Fibroblast of lung (primary cell): ENCODE results near the gene ANXA4.

Experiments used
- EZH2 ChIP-seq: IDR thresholded peaks from 2 replicates; pipeline ENCODE4 v1.5.1; 2012; ENCODE audit warnings: low read length, control low read depth, mild to moderate bottlenecking; ENCODE audit errors: missing control alignments
- TF ChIP-seq, protein P1 (sequence below), 2 donors: IDR thresholded peaks in 1 of 2; conservative IDR thresholded peaks in 1 of 2; 1 replicate in 1 of 2; 2 replicates in 1 of 2; pipeline ENCODE4 v1.5.1; 2011 to 2012; ENCODE audit warnings: low read length in 2 of 2, control low read depth in 1 of 2, inconsistent platforms in 1 of 2, low read depth in 1 of 2, mild to moderate bottlenecking in 1 of 2

DNA sequence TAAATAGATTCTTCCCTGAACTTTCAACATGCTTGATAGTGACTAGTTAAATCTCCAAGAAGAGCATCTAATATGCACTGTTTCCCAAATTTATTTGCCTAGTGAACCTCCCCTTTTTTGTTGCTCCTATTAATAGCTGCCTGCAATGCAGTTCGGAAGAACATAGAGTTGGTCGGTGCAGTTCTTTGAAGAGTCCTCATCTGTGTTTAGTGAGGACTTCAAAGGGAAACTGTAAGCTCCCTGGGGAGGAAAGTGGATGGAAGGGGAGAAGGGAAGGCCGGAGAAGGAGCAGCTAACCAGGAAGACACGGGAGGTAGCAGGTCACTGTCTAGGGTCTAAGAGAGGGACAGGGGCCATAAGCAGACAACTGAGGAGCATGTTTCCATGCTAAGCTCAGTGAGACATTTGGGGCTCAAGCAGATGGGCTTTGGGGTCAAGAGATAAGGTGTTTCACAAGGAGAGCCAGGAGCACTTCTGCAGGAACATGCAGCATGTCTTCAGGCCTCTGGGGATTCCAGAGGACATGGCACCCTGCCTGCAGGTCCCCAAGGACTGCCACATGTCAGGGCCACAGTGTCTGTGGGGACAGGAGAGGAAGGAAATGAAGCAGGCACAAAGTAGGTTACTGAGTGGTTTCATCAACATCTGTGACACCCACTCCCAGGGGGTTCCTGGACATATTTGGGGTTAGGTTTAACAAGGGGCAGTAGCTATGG lies 48.7 kb upstream of the ANXA4 start:
- TF ChIP-seq, protein P1, sequence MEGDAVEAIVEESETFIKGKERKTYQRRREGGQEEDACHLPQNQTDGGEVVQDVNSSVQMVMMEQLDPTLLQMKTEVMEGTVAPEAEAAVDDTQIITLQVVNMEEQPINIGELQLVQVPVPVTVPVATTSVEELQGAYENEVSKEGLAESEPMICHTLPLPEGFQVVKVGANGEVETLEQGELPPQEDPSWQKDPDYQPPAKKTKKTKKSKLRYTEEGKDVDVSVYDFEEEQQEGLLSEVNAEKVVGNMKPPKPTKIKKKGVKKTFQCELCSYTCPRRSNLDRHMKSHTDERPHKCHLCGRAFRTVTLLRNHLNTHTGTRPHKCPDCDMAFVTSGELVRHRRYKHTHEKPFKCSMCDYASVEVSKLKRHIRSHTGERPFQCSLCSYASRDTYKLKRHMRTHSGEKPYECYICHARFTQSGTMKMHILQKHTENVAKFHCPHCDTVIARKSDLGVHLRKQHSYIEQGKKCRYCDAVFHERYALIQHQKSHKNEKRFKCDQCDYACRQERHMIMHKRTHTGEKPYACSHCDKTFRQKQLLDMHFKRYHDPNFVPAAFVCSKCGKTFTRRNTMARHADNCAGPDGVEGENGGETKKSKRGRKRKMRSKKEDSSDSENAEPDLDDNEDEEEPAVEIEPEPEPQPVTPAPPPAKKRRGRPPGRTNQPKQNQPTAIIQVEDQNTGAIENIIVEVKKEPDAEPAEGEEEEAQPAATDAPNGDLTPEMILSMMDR (conservative IDR thresholded peaks at IDR 0.05 in 1 of 2, IDR thresholded peaks at IDR 0.05 in 1 of 2; ENCODE audit: low read depth in 1 of 2, low read length in 2 of 2): no peak
- TF ChIP-seq EZH2: no peak
